OCI-LY7 (cell line): ENCODE measurements around the gene AFG1L. TPM values are rescaled to one million over a fixed set of nuclear protein-coding genes. Genes with fewer than 3 reads are reported as not detected.

Source experiments
- BruUV-seq: library from RNA; stranded (reverse); fragments of 400-500 nt; replicated peaks from 2 replicates; lab custom pipeline; 2021; lab: Mats Ljungman, UMichigan
- CTCF ChIA-PET: fragments of 300-600 bp; sonication (Branson Sonifier 250); formaldehyde crosslinking; loops from one replicate; lab custom pipeline; 2022; ENCODE audit warnings: antibody characterized with exemption; ENCODE audit not compliant: unreplicated experiment; lab: Charles Lee
- POLR2A ChIA-PET: fragments of 300-600 bp; sonication (Branson Sonifier 250); formaldehyde crosslinking; loops from one replicate; lab custom pipeline; 2022; ENCODE audit warnings: antibody characterized with exemption; lab: Charles Lee
- DNase-seq: peaks from one replicate; pipeline ENCODE4 v3.0.0-alpha.2; 2015; ENCODE audit warnings: low spot score
- H2AFZ ChIP-seq: fragments of 200-600 bp; sonication (generic), shearing (Covaris generic); 2 replicates; pipeline ENCODE4 v1.6.1; 2014; ENCODE audit warnings: mild to moderate bottlenecking, antibody characterized with exemption, low read length, moderate library complexity
- H3K27ac ChIP-seq: fragments of 200-600 bp; sonication (generic); 2 replicates; pipeline ENCODE4 v1.5.1; 2014; ENCODE audit warnings: mixed run types, low read depth, mild to moderate bottlenecking, moderate library complexity, low read length, inconsistent platforms; ENCODE audit not compliant: poor library complexity, severe bottlenecking
- H3K36me3 ChIP-seq: fragments of 200-600 bp; sonication (generic); 2 replicates; pipeline ENCODE4 v1.6.1; 2014; ENCODE audit warnings: mild to moderate bottlenecking, antibody characterized with exemption, low read length, moderate library complexity, mixed read lengths; ENCODE audit not compliant: insufficient read depth
- H3K4me1 ChIP-seq: fragments of 200-600 bp; sonication (generic); 2 replicates; pipeline ENCODE4 v1.5.1; 2014; ENCODE audit warnings: mild to moderate bottlenecking, low read length; ENCODE audit not compliant: insufficient read depth, poor library complexity, severe bottlenecking
- H3K4me2 ChIP-seq: fragments of 200-600 bp; sonication (generic); 2 replicates; pipeline ENCODE4 v1.6.1; 2014; ENCODE audit warnings: mild to moderate bottlenecking, low read length
- H3K4me3 ChIP-seq: fragments of 200-600 bp; sonication (generic); 2 replicates; pipeline ENCODE4 v1.5.1; 2014; ENCODE audit warnings: mild to moderate bottlenecking, low read depth, low read length; ENCODE audit not compliant: poor library complexity, severe bottlenecking
- H3K79me2 ChIP-seq: fragments of 200-600 bp; sonication (generic); 2 replicates; pipeline ENCODE4 v1.6.1; 2016; ENCODE audit warnings: low read depth, mild to moderate bottlenecking, low read length, moderate library complexity, mixed read lengths; ENCODE audit not compliant: insufficient read depth
- H3K9me2 ChIP-seq: fragments of 200-600 bp; sonication (generic); 2 replicates; pipeline ENCODE4 v1.6.1; 2016; ENCODE audit warnings: mild to moderate bottlenecking, low read length, mixed read lengths; ENCODE audit not compliant: insufficient read depth
- H3K9me3 ChIP-seq: fragments of 200-600 bp; sonication (generic); 2 replicates; pipeline ENCODE4 v1.6.1; 2014; ENCODE audit warnings: mild to moderate bottlenecking, mixed run types, low read length, mixed read lengths
- H4K20me1 ChIP-seq: fragments of 200-600 bp; sonication (generic); 2 replicates; pipeline ENCODE4 v1.6.1; 2014; ENCODE audit warnings: mild to moderate bottlenecking, antibody characterized with exemption, low read length, moderate library complexity, mixed read lengths; ENCODE audit not compliant: insufficient read depth
- CTCF ChIP-seq: fragments of 200-600 bp; sonication (generic); conservative IDR thresholded peaks from 2 replicates; pipeline ENCODE4 v1.5.1; 2014; ENCODE audit warnings: mild to moderate bottlenecking, antibody characterized with exemption, low read length, moderate library complexity, mixed read lengths
- EZH2phosphoT487 ChIP-seq: fragments of 200-600 bp; sonication (generic); IDR thresholded peaks from 2 replicates; pipeline ENCODE4 v1.6.1; 2018; ENCODE audit warnings: low read depth, borderline replicate concordance, mild to moderate bottlenecking, mixed run types, antibody characterized with exemption, low read length, moderate library complexity, mixed read lengths
- intact Hi-C: fragments of 100-400 bp; cut with micrococcal nuclease; formaldehyde crosslinking; loops from one replicate; pipeline ENCODE4 v1.10.0; 2022; ENCODE audit not compliant: unreplicated experiment
- total RNA-seq, 2 experiments: library from RNA; depleted of rRNA in 1 of 2; stranded (reverse); fragments of >200 nt in 1 of 2; shearing (Covaris generic) in 1 of 2; gene quantifications; 2 replicates each; pipeline ENCODE4 v1.2.3, GENCODE V29; 2014 to 2022

Gene AFG1L
- total RNA-seq, 2 experiments from 2014 or later: 8.9 to 9.0 TPM

- peaks cover 8% of the 10 kb centered on the region; the same call in 1 of the 2 replicates for H3K9me3 ChIP-seq
- intact Hi-C loops: loop anchor here (5.0 kb wide), 1 partner anchor 838 kb away; the partner anchor contains the start of gene CD164
- no TSS peak for BruUV-seq
Observed at GRCh38 chr6:108544606-108545005, 249.8 kb downstream of the AFG1L start.

GRCh38 chr6:108546079-108547049 lies 251.5 kb downstream of the AFG1L start:
- Histone ChIP-seq H3K4me1 (peaks cover 24% of the 10 kb centered on the region), H3K79me2 (no peaks in the 10 kb centered on the region), H3K9me3 (no peaks in the 10 kb centered on the region), H3K9me2 (no peaks in the 10 kb centered on the region), H2AFZ (no peak overlapping the region), H3K4me2 (no peak overlapping the region), H3K4me3 (no peak overlapping the region), H4K20me1 (no peaks in the 10 kb centered on the region), H3K27ac (no peak overlapping the region), H3K36me3 (no peaks in the 10 kb centered on the region)
- TF ChIP-seq CTCF (no peak), EZH2phosphoT487 (no peak)
- no TSS peak for BruUV-seq
- intact Hi-C loops: no loop called here
- ChIA-PET CTCF (interaction anchor here (0.6 kb wide), 1 partner anchor 8 kb away, joined by 3 read pairs; no protein-coding TSS in a partner anchor), POLR2A (interaction anchor here (0.5 to 0.9 kb wide), 2 partner anchors 147 to 336 kb away, joined by 3 to 4 read pairs; no protein-coding TSS in a partner anchor)
- DNase-seq: no peak

More at GRCh38 chr6:108544606-108545005, 249.8 kb downstream of the AFG1L start:
- no peaks in the 10 kb centered on the region for H3K36me3 ChIP-seq
- no peak overlapping the region for H3K4me2 ChIP-seq
- no peaks in the 10 kb centered on the region for H3K79me2 ChIP-seq
- POLR2A ChIA-PET: interaction anchor here (0.6 to 1.3 kb wide), 3 partner anchors 9 to 548 kb away, joined by 4 read pairs; no protein-coding TSS in a partner anchor
- H3K4me1 ChIP-seq: peaks cover 24% of the 10 kb centered on the region
- H4K20me1 ChIP-seq: no peaks in the 10 kb centered on the region
- no peaks in the 10 kb centered on the region for H3K9me2 ChIP-seq
- no peak overlapping the region for H3K4me3 ChIP-seq
- CTCF ChIA-PET: no interaction called here
- TF ChIP-seq EZH2phosphoT487 (no peak), CTCF (no peak)
- no peak for DNase-seq
- H2AFZ ChIP-seq: no peak overlapping the region
- H3K27ac ChIP-seq: no peak overlapping the region
